ENCODE data around the gene ZC3H12A. TPM values are rescaled to one million over a fixed set of nuclear protein-coding genes. Genes with fewer than 3 reads are reported as not detected.
A peak's percentile ranks its signal among the peaks of the same experiment; 100 is the strongest.

ZC3H12A gene
- total RNA-seq, 2 donors from 2014 or later: 40.1 to 73.3 TPM

- Mint-ChIP-seq H3K27ac (no peak overlapping the region), H3K4me1 (peaks cover 29% of the 10 kb centered on the region), H3K27me3 (no peaks in the 10 kb centered on the region), H3K4me3 (no peak overlapping the region), H3K9me3 (no peaks in the 10 kb centered on the region), H3K36me3 (ENCODE audit: low read depth) (no peaks in the 10 kb centered on the region)
- no peak for ATAC-seq (replicated peaks)
Observed at GRCh38 chr1:37469386-37469785, 5.0 kb upstream of the ZC3H12A start.

- no peak for ATAC-seq (replicated peaks)
- peaks cover 18% of the 10 kb centered on the region for H3K36me3 Mint-ChIP-seq (ENCODE audit: low read depth)
- H3K4me3 Mint-ChIP-seq: peak overlapping the region; percentile 97
- peaks cover 29% of the 10 kb centered on the region for H3K4me1 Mint-ChIP-seq
- peak overlapping the region; percentile 84 for H3K27ac Mint-ChIP-seq
- no peaks in the 10 kb centered on the region for H3K9me3 Mint-ChIP-seq
- no peaks in the 10 kb centered on the region for H3K27me3 Mint-ChIP-seq
Observed at GRCh38 chr1:37471345-37472231, 2.8 kb upstream of the ZC3H12A start.

- Mint-ChIP-seq H3K36me3 (ENCODE audit: low read depth) (peaks cover 25% of the 10 kb centered on the region), H3K9me3 (no peaks in the 10 kb centered on the region), H3K4me1 (peaks cover 29% of the 10 kb centered on the region), H3K4me3 (peak overlapping the region; percentile 97), H3K27ac (peak overlapping the region; percentile 84), H3K27me3 (no peaks in the 10 kb centered on the region)
- ATAC-seq (replicated peaks): no peak
Observed at GRCh38 chr1:37472281-37472680, 2.1 kb upstream of the ZC3H12A start.

GRCh38 chr1:37472994-37473393 lies 1.4 kb upstream of the ZC3H12A start:
- ATAC-seq (replicated peaks): no peak
- Mint-ChIP-seq H3K4me1 (peaks cover 29% of the 10 kb centered on the region), H3K27me3 (no peaks in the 10 kb centered on the region), H3K36me3 (ENCODE audit: low read depth) (peaks cover 32% of the 10 kb centered on the region), H3K9me3 (no peaks in the 10 kb centered on the region), H3K4me3 (peak overlapping the region; percentile 97), H3K27ac (peak overlapping the region; percentile 84)

- Mint-ChIP-seq H3K27me3 (no peaks in the 10 kb centered on the region), H3K27ac (peak overlapping the region; percentile 84), H3K4me1 (peaks cover 29% of the 10 kb centered on the region), H3K36me3 (ENCODE audit: low read depth) (peaks cover 38% of the 10 kb centered on the region), H3K9me3 (no peaks in the 10 kb centered on the region), H3K4me3 (peak overlapping the region; percentile 97)
- ATAC-seq (replicated peaks): peak; percentile 10
Observed at GRCh38 chr1:37473431-37474045, 842 bp upstream of the ZC3H12A start.

GRCh38 chr1:37474697-37475379 lies 458 bp downstream of the ZC3H12A start:
- peaks cover 51% of the 10 kb centered on the region for H3K36me3 Mint-ChIP-seq (ENCODE audit: low read depth)
- peaks cover 22% of the 10 kb centered on the region for H3K4me1 Mint-ChIP-seq

GRCh38 chr1:37475380-37476086 lies 1.2 kb downstream of the ZC3H12A start:
- H3K4me1 Mint-ChIP-seq: peaks cover 22% of the 10 kb centered on the region

More at GRCh38 chr1:37474697-37475379, 458 bp downstream of the ZC3H12A start:
- Mint-ChIP-seq H3K27me3 (no peaks in the 10 kb centered on the region), H3K4me3 (peak overlapping the region; percentile 97), H3K9me3 (no peaks in the 10 kb centered on the region), H3K27ac (peak overlapping the region; percentile 97)
- no peak for ATAC-seq (replicated peaks)

GRCh38 chr1:37476087-37476452 lies 1.7 kb downstream of the ZC3H12A start:
- Mint-ChIP-seq H3K27me3 (no peaks in the 10 kb centered on the region), H3K9me3 (no peaks in the 10 kb centered on the region), H3K27ac (peak overlapping the region; percentile 97), H3K4me3 (peak overlapping the region; percentile 97), H3K36me3 (ENCODE audit: low read depth) (peaks cover 63% of the 10 kb centered on the region), H3K4me1 (peaks cover 22% of the 10 kb centered on the region)
- no peak for ATAC-seq (replicated peaks)

More at GRCh38 chr1:37475380-37476086, 1.2 kb downstream of the ZC3H12A start:
- peak overlapping the region; percentile 97 for H3K27ac Mint-ChIP-seq
- H3K4me3 Mint-ChIP-seq: peak overlapping the region; percentile 97
- no peaks in the 10 kb centered on the region for H3K27me3 Mint-ChIP-seq
- no peak for ATAC-seq (replicated peaks)
- no peaks in the 10 kb centered on the region for H3K9me3 Mint-ChIP-seq
- peaks cover 58% of the 10 kb centered on the region for H3K36me3 Mint-ChIP-seq (ENCODE audit: low read depth)

GRCh38 chr1:37476460-37477197 lies 2.2 kb downstream of the ZC3H12A start:
- Mint-ChIP-seq H3K27me3 (no peaks in the 10 kb centered on the region), H3K4me1 (peaks cover 27% of the 10 kb centered on the region), H3K36me3 (ENCODE audit: low read depth) (peaks cover 69% of the 10 kb centered on the region), H3K27ac (peak overlapping the region; percentile 97), H3K4me3 (peak overlapping the region; percentile 97), H3K9me3 (no peaks in the 10 kb centered on the region)
- ATAC-seq (replicated peaks): no peak

- Mint-ChIP-seq H3K4me1 (peaks cover 20% of the 10 kb centered on the region), H3K27me3 (no peaks in the 10 kb centered on the region), H3K36me3 (ENCODE audit: low read depth) (peaks cover 76% of the 10 kb centered on the region), H3K9me3 (no peaks in the 10 kb centered on the region), H3K4me3 (peak overlapping the region; percentile 97), H3K27ac (peak overlapping the region; percentile 97)
- peak; percentile 55 for ATAC-seq (replicated peaks)
Observed at GRCh38 chr1:37477198-37477931, 3.0 kb downstream of the ZC3H12A start.

GRCh38 chr1:37477946-37478345 lies 3.6 kb downstream of the ZC3H12A start:
- Mint-ChIP-seq H3K27ac (peak overlapping the region; percentile 97), H3K4me3 (peak overlapping the region; percentile 97), H3K36me3 (ENCODE audit: low read depth) (peaks cover 82% of the 10 kb centered on the region), H3K27me3 (no peaks in the 10 kb centered on the region), H3K9me3 (no peaks in the 10 kb centered on the region), H3K4me1 (peaks cover 14% of the 10 kb centered on the region)
- no peak for ATAC-seq (replicated peaks)

GRCh38 chr1:37478451-37478881 lies 4.1 kb downstream of the ZC3H12A start:
- peak; percentile 49 for ATAC-seq (replicated peaks)
- peak overlapping the region; percentile 97 for H3K27ac Mint-ChIP-seq
- no peaks in the 10 kb centered on the region for H3K27me3 Mint-ChIP-seq
- peak overlapping the region; percentile 97 for H3K4me3 Mint-ChIP-seq
- H3K36me3 Mint-ChIP-seq (ENCODE audit: low read depth): peaks cover 87% of the 10 kb centered on the region
- peaks cover 9% of the 10 kb centered on the region for H3K4me1 Mint-ChIP-seq
- H3K9me3 Mint-ChIP-seq: no peaks in the 10 kb centered on the region

- Mint-ChIP-seq H3K27ac (peak overlapping the region; percentile 97), H3K36me3 (ENCODE audit: low read depth) (peaks cover 91% of the 10 kb centered on the region), H3K4me3 (peak overlapping the region; percentile 97), H3K9me3 (no peaks in the 10 kb centered on the region), H3K27me3 (no peaks in the 10 kb centered on the region), H3K4me1 (peaks cover 6% of the 10 kb centered on the region)
- no peak for ATAC-seq (replicated peaks)
Observed at GRCh38 chr1:37478890-37479254, 4.5 kb downstream of the ZC3H12A start.
